HG02678 (cell line): Measurements from ENCODE around the gene TARBP1.
"Not testable (repeated sequence)": the region's sequence is repeated elsewhere in the genome, so short reads cannot be mapped to it uniquely, and the experiment has no call there.

Source experiments
- ATAC-seq: cut with Tn5 transposase; IDR thresholded peaks from one replicate; pipeline ENCODE4 v1.9.1; 2021; ENCODE audit warnings: mild to moderate bottlenecking, moderate library complexity; ENCODE audit not compliant: unreplicated experiment

TARBP1 gene

DNA sequence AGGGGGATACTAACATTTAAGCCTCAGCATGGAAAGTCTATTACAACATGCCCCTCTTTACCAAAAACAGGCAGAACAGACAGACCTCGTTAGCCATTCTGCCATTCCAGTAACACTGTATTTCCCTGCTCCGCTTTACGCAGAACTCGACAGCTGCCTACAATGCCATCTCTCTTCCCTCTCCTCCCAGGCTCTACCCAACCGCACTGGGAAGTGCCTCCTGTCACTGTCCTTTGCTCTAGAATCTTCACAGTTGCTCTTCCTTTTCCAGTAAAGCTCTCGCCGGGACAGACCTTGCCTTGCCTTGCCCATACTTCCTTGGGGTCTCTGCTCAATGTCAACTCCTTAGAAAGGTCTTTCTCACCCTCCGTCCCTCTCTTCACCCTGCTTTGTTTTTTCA lies 82.9 kb downstream of the TARBP1 start:
- no peak for ATAC-seq

GRCh38 chr1:234395297-234395696 lies 83.7 kb downstream of the TARBP1 start:
- ATAC-seq: no peak

GRCh38 chr1:234393190-234393589 lies 85.8 kb downstream of the TARBP1 start:
- ATAC-seq: no peak

GRCh38 chr1:234388094-234388493 lies 90.9 kb downstream of the TARBP1 start:
- no peak for ATAC-seq

DNA sequence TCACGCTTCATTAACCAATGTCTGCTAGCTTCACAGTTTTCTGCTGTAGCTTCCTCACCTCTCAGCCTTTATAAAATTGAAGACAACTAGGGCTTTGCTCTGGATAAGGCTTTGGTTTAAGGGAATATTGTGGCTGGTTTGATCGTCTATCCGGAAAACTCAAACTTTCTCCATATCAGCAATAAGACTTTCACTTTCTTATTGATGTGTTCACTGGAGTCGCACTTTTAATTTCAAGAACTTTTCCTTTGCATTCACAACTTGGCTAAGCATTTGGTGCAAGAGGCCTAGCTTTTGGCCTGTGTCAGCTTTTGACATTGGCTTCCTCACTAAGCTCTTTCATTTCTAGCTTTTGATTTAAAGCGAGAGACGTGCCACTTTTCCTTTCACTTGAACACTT lies 92.9 kb downstream of the TARBP1 start:
- no peak for ATAC-seq

GRCh38 chr1:234381699-234382555 lies 97.1 kb downstream of the TARBP1 start:
- no peak for ATAC-seq

GRCh38 chr1:234379591-234380109 lies 99.3 kb downstream of the TARBP1 start:
- ATAC-seq: not testable (repeated sequence)

- no peak for ATAC-seq
Observed at GRCh38 chr1:234375672-234376071, 103.3 kb downstream of the TARBP1 start.

DNA sequence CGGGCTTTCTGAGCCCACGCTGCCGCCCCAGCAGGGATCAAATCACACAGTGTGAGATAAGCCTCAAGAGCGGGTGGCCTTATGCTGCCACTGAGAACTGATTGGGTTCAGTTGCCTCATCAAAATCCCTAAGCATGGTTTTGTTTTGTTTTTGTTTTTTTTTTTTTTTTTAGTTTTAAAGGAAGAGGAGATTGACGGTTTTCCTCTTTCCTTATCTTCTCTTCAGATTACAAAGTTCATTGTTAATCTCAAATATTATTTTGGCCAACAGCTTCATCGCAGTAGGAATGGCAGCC lies 105.1 kb downstream of the TARBP1 start:
- no peak for ATAC-seq

GRCh38 chr1:234373064-234373958 lies 105.7 kb downstream of the TARBP1 start, which contains the start of gene COA6:
COA6 (plus strand) TSS chr1:234373456; CDS start chr1:234373467, 11 bp downstream.
- ATAC-seq: peak; percentile 93

- no peak for ATAC-seq
Observed at GRCh38 chr1:234372011-234372757, 106.8 kb downstream of the TARBP1 start.

DNA sequence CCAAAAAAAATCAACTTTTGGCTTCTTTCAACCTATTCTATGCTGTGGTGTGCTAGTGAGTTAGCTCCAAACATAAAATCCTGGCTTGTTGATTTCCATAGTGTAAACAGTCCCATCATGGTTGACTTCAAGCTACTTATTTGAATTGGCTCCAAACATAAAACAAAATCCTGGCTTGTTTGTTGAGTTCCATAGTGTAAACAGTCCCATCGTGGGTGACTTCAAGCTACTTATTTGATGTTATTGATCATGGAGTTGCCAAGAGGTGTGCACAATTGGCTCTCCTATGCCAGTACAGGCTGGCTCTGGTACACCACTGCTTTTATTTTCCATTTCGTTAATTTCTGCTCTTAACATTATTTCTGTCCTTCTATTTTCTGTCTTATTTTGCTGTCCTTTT lies 107.6 kb downstream of the TARBP1 start:
- ATAC-seq: no peak

DNA sequence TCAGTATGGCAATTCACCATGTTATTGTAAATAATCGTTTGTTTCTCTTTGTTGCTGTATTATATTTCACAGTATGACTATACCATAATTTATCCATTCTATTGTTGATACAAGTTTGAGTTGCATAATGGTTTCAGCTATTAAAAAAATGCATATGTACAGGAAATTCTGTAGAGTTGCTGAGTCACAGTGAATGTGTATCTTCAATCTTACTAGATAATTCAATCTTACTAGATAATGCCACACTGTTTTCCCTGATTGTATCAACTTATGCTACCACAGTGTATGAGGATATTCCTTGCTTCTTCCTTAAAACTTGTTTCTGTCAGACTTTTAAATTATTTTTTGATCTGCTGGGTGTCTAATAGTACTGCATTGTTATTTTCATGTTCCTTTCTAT lies 109.2 kb downstream of the TARBP1 start:
- no peak for ATAC-seq

DNA sequence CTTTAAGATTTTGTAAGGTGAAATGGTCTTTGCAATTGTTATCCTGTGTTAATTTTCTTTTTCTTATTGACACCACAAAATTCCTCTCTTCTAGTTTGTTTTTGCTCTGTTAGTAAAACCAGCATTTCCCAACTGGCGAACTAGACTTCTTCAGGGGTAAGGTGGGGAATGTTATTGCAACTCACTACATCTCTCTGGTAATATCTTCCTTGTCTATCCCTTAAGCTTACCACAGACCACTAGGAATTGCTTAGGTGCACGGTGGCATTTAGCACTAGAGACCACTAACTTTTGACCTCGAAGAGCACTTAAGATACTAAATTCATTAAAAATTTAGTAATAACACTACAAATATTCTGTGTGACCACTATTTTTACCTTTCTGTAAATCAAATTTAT lies 109.9 kb downstream of the TARBP1 start:
- ATAC-seq: no peak

- no peak for ATAC-seq
Observed at GRCh38 chr1:234368320-234369032, 110.5 kb downstream of the TARBP1 start.

DNA sequence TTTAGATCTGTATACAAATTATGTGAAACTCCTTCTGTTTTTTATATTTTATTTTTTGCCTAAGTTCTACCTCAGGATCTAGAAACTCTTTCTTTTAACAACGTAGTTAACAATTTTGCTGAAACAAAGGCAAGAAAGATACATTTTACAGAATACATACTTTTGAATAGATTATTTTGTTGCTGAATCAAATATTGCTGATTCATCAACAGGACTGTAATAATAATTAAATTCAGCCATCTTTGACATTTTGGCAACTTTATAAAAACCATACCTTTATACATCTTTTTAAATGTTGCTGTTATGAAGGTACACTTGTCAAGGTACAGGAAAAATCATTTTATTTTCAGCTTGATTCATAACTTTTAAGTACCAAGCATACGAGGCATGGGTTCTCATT lies 116.4 kb downstream of the TARBP1 start:
- no peak for ATAC-seq

DNA sequence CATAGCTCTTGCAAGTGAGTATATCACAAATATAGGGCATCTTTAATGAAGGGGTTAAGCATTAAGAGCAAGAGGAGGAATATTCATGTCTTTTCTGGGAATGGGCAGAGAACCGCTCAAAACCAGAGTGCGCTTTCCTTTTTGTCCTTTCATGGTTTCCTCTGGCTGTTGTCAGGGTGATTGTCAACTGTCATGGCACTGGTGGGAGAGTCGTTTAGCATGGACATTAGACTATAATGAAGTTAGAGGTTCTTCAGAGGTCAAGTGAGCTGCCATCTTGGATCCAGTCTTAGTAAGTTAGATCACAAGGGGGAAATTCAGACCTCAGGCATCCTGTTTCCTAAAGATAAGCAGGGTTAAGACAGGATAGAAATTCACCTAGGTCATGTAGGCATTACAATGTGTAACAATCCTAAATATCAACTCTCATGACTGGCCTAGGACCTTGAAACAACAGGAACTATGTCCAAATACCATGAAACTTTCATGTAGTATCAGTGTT lies 117.8 kb downstream of the TARBP1 start:
- no peak for ATAC-seq

GRCh38 chr1:234357831-234358230 lies 121.1 kb downstream of the TARBP1 start:
- ATAC-seq: no peak

- not testable (repeated sequence) for ATAC-seq
Observed at GRCh38 chr1:234356615-234357269, 122.2 kb downstream of the TARBP1 start.
